MM.1S (cell line): ENCODE results near the gene ERC2.

Source experiments
- EZH2 ChIP-seq: fragments of 300-600 bp; sonication (generic); optimal IDR thresholded peaks from 2 replicates; pipeline ENCODE3; 2017; ENCODE audit warnings: low read depth, mild to moderate bottlenecking, antibody characterized with exemption, low read length, mixed read lengths
- TF ChIP-seq, protein P1 (sequence below): fragments of 300-600 bp; sonication (generic); IDR thresholded peaks from 2 replicates; pipeline ENCODE4 v1.5.1; 2016; ENCODE audit warnings: antibody characterized with exemption, low read length, mixed read lengths

DNA sequence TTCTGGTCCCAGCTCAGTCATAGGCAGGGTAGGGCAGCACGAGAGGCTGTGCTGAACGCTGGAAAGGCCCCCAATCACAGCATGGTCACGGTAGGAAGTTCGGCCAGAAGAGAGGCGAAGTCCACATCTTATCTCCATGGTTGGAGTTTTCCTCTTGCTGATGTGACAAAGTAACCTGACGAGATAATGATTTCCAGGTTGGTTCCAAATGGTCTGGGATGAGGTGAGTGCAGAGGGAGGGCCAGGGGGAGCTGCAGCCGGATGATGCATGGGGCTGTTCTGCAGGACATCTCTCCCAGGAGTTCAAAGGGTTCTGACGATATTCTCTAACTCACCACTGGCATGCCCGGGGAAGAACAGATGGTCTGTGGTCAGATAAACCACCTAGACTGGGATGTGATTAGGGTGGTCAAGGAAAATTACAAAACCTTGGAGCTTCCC is 898.0 kb downstream of the ERC2 start:
- TF ChIP-seq, protein P1, sequence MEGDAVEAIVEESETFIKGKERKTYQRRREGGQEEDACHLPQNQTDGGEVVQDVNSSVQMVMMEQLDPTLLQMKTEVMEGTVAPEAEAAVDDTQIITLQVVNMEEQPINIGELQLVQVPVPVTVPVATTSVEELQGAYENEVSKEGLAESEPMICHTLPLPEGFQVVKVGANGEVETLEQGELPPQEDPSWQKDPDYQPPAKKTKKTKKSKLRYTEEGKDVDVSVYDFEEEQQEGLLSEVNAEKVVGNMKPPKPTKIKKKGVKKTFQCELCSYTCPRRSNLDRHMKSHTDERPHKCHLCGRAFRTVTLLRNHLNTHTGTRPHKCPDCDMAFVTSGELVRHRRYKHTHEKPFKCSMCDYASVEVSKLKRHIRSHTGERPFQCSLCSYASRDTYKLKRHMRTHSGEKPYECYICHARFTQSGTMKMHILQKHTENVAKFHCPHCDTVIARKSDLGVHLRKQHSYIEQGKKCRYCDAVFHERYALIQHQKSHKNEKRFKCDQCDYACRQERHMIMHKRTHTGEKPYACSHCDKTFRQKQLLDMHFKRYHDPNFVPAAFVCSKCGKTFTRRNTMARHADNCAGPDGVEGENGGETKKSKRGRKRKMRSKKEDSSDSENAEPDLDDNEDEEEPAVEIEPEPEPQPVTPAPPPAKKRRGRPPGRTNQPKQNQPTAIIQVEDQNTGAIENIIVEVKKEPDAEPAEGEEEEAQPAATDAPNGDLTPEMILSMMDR: no peak
- TF ChIP-seq EZH2: no peak
